Measurements from ENCODE around the gene TMEM170B.
"Not testable (repeated sequence)": the region's sequence is repeated elsewhere in the genome, so short reads cannot be mapped to it uniquely, and the experiment has no call there.

DNA sequence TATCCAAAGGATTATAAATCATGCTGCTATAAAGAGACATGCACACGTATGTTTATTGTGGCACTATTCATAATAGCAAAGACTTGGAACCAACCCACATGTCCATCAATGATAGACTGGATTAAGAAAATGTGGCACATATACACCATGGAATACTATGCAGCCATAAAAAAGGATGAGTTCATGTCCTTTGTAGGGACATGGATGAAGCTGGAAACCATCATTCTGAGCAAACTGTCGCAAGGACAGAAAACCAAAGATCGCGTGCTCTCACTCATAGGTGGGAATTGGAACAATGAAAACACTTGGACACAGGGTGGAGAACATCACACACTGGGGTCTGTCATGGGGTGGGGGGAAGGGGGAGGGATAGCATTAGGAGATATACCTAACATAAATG is 11.0 kb downstream of the TMEM170B start:
- TF ChIP-seq, protein P1, sequence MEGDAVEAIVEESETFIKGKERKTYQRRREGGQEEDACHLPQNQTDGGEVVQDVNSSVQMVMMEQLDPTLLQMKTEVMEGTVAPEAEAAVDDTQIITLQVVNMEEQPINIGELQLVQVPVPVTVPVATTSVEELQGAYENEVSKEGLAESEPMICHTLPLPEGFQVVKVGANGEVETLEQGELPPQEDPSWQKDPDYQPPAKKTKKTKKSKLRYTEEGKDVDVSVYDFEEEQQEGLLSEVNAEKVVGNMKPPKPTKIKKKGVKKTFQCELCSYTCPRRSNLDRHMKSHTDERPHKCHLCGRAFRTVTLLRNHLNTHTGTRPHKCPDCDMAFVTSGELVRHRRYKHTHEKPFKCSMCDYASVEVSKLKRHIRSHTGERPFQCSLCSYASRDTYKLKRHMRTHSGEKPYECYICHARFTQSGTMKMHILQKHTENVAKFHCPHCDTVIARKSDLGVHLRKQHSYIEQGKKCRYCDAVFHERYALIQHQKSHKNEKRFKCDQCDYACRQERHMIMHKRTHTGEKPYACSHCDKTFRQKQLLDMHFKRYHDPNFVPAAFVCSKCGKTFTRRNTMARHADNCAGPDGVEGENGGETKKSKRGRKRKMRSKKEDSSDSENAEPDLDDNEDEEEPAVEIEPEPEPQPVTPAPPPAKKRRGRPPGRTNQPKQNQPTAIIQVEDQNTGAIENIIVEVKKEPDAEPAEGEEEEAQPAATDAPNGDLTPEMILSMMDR (conservative IDR thresholded peaks at IDR 0.05) = not testable (repeated sequence)
- not testable (repeated sequence) for TF ChIP-seq EZH2 (IDR thresholded peaks at IDR 0.05; ENCODE audit: low read depth)

All from PC-9 (cell line).